Measurements from ENCODE around the gene TREM1.

Gene TREM1

DNA sequence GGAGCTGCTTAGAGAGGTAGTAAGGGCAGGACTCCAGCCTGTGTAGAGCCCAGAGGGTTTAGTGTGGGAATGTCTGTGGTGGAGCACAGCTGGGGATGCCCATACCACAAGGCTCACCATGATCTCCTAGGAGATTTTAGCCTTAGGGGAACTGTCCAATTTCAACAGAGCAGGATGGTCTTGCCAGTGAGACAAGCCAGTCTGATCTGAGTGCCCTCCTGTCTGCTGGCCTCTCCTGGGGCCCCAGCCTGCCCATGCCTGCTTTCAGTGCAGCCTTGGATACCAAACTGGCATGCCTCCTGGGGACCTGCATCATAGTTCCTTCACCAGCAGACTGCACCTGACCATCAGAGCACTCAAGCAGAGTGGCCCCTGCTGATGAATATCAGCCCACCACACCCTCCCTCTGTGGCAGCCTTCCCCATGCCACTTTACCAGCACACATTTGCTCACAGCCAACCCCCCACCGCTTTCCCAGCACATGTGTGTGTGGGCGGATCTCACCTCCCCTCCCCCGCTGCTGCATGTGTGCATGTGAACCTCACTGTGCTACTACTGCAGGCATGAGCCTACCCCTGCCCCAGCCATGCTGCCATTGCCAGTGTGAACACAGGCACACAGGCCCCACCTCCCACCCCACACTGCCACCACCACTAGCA is 7.9 kb upstream of the TREM1 start:
- no peak for DNase-seq

DNA sequence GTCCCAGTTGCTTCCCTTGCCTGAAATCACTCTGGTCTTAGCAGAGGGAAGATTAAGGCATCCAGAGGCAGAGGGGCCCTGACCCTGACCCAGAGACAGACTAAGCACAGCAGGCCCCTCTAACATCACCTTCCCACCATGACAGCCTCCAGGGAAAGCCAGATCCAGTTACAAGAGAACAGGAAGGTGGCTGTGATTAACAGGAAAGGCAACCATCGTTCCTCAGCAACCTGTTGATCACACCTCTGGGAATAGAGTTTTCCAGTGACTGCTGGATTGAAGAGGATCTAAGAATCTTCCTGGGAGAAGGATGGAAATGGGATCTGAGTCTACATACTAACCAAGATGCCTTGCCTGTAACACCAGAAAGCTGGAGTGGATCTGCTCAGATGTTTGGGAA is 5.2 kb upstream of the TREM1 start:
- no peak for DNase-seq

DNA sequence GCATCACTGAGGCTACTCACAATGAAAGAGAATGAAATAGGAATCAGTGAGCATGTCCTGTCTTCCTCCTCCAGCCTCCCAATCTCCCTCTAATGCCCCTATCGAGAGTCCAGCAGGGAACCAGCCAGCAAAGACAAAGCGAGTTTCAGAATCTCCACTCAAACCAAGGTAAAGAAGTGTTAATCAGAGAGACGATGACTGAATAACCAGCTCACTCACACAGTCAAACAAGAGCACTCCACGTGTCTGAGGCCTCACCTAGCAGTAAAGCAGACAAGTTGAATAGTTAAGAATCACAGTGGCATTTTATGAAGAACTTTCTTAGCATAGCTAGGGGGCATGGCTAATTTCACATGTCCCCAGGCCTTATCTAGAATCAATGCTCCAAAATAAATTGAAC is 3.3 kb upstream of the TREM1 start:
- no peak for DNase-seq

DNA sequence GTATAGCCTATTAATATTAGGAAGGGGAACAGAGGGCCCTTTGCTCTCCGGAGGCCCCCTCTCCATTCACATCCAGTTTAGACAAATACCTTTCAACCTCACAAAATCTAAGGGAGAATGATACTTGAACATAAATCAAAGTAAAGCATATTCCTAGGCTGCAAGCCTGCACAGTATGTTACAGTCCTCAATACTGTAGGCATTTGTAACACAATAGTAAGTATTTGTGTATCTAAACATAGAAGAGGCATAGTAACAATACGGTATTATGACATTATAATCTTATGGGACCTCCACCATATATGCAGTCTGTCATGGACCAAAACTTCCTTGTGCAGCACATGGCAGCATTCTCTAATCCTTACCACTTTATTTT is 2.3 kb upstream of the TREM1 start:
- no peak for DNase-seq

DNA sequence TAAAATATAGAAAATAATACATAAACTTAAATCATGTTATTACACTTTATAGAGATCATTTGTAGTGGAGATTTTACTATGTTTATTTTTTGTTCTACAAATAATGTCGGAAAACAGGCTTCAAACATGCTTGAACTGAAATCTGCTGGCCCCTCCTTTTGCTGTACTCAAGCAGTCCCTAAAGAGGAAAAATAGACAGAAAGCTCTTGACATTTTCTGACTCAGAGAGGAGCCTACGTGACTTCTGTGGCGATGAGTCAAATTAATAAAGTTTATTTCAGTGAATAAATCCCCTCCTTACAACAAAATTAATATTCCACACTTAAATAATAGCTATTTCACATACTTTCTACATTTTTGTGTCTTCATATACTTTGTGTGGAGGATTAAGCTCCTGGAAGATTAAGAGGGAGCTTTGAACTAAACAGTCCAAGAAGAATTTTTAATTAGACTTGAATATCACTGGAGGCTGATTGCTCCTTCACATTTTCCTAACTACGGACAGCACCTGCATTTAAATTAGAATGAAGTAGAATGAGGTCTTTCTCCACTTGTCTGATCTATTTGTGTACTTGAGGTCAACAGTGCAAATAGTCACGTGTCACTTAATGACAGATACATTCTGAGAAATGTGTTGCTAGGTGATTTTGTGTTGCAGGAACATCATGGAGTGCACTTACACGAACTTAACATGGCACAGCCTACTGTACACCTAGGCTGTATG is 1.7 kb upstream of the TREM1 start:
- DNase-seq = no peak

DNA sequence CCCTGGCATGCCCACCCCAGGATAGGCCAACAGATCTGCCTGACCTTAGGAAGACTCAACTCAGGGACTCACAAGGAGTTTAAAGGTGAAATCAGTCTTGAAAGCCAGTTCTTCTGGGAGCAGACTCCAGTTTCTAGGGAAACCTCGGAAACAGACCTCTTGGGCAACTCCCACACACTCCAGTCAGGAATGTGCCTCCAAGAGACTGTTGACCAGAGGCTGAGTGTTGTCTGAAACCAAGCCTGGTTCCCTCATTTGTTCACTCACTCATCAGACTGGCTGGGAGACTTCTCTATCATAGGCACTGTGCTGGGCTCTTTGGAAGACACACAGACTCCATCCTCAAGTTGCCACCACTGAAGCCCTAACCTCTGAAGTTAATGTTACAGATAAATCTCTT is 1.8 kb downstream of the TREM1 start:
- no peak for DNase-seq

DNA sequence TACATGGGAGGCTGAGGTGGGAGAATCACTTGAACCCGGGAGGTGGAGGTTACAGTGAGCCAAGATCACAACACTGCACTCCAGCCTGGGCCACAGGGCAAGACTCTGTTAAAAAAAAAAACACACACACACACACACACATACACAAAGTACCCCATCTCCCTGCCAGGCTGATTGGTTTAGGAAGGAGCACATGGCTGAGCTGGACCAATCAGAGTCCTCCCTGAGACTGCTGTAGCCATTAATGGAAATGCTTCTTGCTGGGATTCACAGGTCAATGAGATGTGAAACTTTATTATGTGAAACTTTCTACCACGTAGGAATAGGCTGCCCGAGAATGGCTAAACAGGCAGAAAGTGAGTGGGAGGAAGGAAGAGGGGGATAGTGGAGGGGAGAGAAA is 2.9 kb downstream of the TREM1 start:
- DNase-seq = no peak

DNA sequence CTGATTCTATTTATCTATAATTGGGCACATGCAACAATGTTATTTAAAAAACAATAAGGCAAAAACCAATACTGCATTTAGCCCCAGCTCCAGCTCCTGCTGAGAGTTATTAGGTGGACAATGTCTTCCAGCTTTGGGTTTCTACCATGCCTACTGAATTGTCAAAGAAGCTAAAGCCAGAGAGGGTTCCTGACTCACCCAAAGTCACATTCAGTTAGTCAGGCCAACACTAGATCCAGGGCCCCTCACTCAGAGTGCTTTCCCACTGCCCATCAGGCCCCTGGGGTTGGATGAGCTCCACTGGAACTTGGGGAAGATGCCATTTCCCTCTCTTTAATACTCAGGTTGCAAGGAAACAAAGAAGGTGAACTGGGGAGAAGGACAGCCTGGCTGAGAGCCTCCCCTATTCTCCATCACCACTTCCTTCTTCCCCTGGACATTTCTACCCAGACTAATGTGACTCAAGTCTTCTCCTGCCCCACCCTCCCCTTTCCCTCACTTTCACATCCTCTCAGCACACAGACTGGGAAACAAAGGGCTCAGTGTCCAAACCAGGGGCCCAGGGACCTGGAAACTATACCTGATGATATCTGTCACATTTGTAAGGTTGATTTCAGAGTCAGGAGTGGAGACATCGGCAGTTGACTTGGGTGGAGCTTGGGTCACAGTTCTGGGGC is 6.0 kb downstream of the TREM1 start:
- DNase-seq = no peak

DNA sequence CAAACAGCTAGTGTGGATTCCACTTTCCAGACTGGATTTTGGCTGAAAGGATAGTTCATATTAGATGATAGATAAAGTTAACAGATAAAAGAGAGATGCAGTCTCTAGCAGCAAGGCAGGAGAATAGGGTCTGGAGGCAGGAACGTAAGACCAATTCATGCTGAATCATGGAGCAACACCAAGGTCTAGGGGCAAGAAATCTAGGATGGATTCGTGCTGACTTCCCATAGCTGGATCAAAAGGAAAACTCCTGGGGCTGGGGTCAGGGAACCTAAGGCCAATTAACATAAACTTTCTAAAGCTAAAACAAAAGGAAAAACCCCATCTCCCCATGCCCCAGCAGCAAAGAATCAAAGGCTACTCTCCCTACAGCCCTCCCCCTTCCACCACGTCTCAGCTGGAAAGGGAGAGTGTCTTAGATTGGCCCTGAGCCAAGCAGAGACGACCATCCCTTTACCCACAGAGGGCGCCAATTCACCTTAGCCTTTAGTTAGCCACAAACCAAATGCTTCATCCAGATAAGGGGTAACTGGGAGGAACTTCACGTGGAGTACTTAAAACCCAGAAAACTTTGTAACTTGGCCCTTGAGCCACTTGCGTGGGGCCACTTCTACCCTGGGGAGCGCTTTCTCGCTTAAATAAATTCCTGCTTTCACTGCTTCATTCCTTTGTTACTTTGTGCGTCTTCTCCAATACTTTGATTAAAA is 7.6 kb downstream of the TREM1 start:
- no peak for DNase-seq

DNA sequence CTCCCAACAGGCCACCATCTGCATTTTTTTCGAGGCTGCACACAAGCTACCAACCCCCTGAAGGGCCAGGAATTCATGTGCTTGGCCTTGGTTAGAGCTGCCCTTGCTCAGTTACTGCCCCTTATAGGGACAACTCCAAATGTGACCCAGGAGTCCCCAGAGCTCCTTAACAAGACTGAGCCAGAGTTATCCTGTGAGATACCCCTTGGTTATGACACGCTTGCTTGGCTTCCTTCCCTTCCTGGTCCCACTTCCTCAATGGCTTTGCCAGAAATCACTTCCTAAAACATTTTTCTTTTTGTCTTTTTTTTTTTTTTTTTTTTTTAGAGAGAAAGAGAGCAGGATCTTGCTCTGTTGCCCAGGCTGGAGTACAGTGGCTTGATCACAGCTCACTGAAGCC is 8.9 kb downstream of the TREM1 start:
- DNase-seq = no peak

DNA sequence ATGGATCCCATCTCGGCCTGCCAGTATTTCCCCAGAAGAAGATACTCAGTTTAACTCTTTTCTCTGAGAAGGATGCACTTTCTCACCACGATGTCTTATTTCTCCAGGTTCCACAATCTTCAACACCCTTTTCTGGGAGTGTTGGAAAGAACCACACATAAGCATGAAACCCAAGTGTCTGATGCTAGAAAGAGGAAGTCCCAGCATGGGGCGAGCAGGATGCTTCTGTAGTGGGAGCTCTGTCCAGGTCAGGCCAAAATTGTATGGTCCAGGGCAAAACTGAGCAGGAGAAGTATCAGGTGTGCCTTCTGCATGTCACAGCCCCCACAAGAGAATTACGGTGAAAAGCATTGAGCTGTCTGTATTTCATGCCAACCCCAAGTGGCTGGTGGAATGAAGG is 11.0 kb downstream of the TREM1 start:
- no peak for DNase-seq

DNA sequence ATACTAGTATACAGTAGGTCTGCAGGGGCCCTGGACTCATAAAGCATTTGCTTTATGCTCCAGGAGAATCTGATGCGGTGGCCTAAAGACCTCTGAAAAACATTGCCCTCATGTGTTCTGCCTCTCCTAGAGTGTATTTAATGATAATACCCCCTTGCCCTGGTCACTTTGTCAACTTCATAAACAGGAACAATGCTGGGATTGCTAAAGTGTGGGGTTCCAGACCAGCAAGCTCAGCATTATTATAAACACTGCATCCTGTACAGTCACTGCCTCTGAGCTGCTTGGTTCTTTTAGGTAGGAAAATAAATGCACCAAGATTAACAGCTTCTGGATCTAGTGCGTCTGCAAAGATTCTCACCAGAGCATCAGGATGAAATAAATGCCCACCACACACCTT is 12.2 kb downstream of the TREM1 start:
- no peak for DNase-seq

DNA sequence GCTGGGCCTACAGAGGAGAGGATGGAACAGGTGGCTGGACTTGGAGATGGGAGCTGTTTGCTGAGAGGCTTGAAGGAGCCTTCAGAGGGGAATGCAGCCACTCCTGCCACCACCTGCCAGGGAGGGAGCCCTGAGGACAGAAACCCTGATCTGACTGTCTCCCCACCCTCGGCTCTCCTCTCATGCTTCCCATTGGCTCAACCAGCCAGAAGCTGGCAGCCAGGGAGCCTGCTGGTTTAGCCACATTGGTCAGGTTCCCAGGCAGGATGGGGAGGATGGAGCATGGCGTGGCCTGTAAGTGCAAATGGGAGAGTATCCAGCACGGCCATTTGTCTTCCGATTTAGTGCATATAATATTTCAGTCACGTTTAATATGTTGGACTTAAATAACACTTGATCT is 12.8 kb downstream of the TREM1 start:
- no peak for DNase-seq

DNA sequence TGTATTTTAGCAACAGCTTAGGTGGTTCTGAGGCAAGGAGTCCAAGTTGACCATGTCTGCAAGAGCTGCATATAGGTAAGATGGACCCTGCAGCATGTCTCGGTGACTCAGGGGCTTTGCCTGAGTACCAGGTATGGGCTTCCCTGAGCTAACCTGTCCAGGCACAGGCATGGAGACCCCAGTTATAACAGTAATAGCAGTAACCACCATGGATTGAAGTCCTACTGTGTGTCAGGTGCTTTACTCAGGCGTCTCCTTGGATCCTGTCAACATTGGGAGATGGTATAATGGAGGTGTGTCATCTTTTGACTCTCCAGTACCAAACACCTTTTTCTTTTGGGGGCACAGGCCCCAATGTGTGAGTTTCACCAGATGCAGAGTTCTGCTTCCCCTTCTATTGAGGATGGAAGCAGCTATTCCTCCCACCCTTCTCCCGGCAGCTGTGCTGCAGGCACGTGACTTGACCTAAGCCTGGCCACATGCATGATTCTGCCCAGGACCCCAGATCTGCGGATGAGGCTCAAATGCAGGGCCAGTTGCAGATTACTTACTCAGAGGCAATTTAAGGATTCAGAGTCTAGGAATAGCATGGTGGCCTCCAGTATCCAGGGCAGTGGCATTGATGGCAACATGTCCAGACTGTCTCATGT is 13.8 kb downstream of the TREM1 start:
- DNase-seq = no peak

DNA sequence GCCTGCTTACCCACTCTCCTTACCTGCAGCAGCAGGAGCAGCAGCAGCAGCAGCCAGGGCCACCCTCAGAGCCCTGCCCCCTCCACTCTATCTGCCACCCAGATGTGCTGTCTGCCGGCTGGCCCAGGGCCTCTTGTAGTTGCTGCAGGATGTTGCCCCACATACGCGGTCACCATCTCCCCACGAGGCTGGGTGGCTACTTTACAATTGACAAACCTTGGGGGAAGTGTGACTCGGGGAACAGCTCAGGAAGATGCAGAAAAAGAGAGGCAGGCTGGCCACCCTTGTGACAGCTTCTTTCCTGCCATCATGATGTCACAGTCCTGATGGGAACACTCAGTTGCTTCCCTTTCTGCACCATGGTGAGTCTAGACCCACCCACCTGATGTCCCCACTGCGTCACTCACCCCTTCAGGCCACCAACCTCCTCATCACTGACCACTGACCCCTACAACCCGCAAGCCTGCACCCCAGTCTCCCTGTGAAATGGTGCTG is 14.5 kb downstream of the TREM1 start:
- DNase-seq = no peak

DNA sequence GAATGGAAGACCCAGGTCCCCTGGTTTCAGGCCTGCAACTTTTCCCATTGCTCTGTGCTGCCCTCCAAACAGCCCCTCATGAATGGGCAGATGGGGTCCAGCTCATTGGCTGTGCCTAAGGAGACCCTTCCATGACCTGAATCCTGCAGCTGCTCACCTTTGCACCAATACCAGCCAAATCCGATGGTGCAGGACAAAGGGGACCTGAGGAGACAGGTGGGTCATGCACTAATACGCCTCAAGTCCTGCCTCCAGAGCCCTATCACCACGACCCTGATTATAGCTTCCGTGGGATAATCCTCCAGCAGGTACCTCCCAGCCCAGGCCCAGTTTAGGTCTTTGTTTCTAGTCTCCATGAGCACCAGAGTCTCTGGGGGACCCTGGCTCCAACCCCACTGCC is 16.8 kb downstream of the TREM1 start:
- DNase-seq = no peak

DNA sequence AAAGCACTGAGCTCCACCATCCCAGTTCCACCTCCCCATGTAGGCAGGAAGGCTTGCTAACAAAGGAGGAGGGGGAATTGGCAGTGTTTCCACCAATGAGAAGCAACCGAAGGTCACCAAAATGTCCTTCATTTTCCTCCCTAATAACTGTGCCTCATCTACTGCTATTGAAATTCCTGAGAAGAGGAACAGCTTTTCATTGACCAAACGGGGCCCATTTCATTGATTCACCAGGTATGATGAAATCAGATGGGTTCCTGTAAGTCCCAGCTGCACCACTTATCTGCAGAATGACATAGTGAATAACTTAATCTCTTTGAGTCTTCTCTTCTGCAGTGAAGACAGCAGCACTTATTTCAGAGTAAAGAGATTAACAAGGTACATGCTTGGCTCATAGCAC is 17.3 kb downstream of the TREM1 start:
- DNase-seq = no peak

DNA sequence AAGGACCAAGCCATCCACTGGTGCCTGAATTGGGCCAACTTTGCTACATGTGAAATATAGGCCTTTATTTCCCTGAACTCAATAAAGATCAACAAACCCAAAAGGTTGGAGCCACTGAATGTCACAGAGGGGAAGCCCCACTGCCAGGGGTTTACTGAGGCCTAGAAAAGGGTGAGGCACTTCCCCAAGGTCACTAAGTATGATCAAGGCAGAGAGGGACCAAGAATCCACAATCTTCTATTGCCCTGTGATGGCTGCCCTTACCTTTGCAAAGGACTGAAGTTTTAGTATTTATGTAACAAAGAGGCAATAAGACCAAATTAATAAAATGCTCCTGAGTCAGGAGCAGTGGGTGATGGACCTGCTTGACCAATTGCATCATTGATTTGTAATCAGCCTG is 18.0 kb downstream of the TREM1 start:
- DNase-seq = no peak

DNA sequence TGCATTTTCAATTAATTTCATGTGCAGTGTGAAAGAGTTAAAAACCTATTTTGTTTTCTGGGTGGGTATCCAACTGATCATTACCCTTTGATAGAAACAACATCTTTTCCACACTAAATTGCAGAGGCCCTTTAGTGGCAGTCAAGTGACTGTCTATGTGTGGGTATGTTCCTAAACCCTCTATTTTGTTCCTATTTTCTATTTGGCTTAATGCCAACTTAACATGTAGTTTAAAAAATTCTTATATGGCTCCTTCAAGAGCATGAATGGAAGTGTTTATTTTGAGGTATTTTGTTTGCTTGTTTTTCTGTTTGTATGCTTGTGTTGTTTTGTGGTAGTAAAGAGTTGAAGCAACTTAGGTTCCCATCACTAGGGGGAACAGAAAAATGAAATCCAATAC is 19.9 kb downstream of the TREM1 start:
- no peak for DNase-seq

DNA sequence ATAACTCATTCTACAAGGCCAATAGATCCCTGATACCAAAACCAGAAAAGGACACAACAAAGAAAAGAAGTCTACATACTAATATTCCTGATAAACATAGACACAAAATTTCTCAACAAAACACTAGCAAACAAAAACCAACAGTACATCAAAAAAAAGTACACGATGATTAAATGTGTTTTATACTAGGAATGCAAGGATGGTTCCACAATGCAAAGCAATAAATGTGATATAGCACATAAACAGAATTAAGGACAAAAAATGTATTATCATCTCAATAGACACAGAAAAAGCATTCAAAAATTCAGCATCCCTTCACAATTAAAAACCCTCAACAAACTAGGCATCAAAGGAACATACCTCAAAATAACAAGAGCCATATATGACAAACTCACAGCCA is 23.2 kb downstream of the TREM1 start:
- DNase-seq = no peak

DNA sequence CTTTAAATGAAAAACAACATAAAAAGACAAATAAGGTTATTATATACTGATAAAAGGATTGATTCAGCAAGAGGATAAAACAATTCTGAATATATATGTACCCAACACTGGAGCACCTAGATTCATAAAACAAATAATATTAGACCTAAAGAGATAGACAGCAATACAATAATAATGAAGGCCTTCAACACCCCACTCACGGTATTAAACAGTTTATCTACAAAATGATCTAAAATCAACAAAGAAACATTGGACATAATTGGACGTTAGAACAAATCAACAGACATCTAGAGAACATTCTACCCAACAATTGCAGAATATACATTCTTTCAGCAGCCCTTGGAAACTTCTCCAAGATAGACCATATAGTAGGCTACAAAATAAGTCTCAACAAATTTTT is 24.1 kb downstream of the TREM1 start:
- no peak for DNase-seq

DNA sequence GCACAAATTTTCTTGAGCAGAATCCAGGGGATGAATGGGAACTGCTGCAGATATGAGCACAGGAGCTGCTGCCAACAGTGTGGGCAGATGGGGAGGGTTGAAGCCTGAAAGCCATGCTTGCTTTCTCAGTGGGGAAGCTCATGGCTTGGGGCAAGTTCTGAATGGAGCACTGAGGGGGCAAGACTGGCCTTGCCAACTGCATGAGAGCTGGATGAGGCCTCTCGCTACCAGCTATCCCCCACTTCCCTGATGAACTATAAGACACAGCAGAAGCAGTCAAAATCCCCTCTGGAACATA is 28.3 kb downstream of the TREM1 start:
- DNase-seq = no peak

Measured in GOT3 (cell line).